Germinal center (tissue), 1 donor: Measurements from ENCODE around the gene MASP2.
"Not testable (repeated sequence)": the region's sequence is repeated elsewhere in the genome, so short reads cannot be mapped to it uniquely, and the experiment has no call there.

Experiments used
- DNase-seq: peaks from one replicate; pipeline ENCODE4 v3.0.0; 2012; ENCODE audit warnings: mixed read lengths, low spot score

Gene MASP2

DNA sequence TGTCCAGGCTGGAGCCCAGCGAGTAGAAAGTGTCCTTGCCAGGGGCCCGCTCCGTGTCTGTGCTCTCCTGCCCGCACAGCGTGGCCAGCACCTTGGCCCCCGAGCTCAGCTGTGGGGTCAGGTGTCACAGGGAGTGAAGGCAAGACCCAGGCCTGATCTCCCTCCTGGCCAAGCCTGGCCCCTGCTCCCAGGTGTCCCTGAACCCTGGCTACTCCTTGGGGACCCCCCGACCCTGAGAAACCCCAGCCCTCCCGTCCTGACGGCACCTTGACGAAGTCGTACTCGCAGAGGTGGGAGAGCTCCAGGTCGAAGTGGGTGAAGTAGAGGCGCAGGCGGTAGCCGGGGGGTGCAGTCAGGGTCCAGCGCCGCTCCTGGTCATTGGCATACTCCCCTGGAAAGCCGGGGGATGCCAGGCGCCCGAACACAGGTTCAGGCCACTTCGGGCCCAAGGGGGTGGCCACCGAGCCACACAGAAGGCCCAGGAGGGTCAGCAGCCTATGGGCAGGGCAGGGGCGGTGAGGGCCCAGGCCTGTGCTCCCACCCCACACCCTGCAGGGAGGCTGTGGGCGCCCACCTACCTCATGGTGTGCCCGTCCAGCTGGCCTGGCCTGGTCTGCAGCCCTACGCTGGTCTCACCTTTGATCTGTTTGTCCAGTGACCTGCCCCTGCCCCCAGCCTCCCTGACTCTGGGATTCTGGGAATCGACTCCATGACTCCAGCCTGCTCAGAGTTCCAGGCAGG, at the start of gene MASP2:
Gene MASP2 (minus strand): TSS at position 615 of the 741 bp plus-strand sequence. CDS start 32 bp downstream, at position 583.
- DNase-seq, result no peak

DNA sequence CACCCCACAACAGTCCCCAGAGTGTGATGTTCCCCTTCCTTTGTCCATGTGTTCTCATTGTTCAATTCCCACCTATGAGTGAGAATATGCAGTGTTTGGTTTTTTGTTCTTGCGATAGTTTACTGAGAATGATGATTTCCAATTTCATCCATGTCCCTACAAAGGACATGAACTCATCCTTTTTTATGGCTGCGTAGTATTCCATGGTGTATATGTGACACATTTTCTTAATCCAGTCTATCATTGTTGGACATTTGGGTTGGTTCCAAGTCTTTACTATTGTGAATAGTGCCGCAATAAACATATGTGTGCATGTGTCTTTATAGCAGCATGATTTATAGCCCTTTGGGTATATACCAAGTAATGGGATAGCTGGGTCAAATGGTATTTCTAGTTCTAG, 36.7 kb upstream of the MASP2 start:
- DNase-seq, result not testable (repeated sequence)

DNA sequence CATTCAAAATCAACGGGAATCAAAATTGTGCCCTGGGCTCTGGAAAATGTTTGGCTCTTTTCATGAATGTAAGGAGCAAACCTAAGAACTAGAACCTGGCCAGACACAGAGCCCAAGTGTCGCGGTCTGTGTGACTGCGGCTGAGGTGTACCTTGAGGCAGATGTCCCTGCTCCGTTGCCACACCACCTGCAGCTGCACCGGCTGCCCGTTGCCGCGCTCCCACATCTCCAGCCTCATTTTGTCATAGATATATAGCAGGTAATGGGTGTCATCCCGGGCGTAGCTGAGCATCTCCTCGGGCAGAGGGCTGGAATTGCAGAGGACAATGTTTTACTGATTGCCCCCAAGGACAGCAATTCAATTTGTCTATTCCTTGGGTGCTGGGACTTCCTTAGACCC, 33.9 kb upstream of the MASP2 start:
- DNase-seq, result no peak

DNA sequence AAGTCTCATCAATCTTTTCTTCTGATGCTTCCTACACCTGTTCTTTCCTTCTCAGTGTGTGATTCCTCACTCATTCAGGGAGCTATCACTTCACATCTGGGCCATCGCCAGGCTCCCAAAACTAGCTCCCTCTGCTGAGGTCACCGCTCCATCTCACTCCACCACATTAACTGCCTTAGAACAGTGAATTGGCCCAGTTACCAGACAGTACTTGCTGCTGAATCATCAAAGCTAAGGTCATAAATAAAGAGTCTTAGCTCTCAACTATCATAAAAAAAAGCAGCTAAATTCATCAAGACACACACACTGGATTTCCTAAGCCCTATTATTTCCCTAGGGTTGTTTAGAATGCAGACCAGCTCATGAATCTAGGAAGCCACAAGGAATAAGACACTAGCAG, 31.6 kb upstream of the MASP2 start:
- no peak for DNase-seq

DNA sequence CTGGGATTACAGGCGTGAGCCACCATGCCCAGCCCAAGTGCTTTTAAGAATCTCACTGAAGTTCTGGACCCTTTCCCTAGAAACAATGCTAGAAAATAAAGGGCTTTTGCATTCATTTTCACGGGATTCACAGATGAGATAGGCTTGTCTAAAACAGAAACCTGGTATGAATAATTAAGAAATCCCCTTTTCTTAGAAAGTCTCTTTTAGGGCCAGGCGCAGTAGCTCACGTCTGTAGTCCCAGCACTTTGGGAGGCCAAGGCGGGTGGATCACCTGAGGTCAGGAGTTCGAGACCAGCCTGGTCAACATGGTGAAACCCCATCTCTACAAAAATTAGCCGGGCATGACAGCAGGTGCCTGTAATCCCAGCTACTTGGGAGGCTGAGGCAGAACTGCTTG, 26.4 kb upstream of the MASP2 start:
- not testable (repeated sequence) for DNase-seq

DNA sequence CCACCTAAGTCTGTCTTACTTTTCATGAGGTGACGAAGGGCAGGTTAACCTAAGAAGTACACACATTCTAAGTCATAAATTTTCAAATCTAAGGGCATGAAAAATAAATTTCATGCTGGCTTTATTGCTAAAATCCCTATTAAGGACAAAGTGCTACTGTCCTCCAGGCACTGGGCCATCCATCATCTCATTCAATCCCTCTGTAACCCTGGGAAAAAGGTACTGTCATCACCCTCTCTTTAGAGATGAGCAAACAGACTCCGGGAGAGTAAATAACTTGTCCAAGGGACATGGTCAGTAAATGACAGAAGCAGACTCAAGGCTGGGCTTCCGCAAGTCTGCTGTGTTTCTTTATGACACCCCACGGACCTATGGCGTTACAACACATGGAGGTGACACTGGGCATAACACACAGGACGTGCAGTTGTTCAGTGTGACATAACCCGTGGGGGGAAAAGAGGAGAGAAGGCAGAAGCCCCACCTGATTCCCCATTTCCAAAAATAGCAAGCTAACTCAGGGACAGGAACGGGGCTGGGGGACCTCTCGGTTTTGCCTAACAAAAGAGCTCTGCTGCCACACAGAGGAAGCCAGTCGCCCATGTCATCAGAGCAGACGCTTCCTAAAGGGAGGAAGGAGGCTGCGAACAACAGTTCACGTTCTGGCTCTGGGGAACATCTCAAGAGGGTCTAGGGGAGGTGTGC, 25.3 kb upstream of the MASP2 start:
- no peak for DNase-seq

DNA sequence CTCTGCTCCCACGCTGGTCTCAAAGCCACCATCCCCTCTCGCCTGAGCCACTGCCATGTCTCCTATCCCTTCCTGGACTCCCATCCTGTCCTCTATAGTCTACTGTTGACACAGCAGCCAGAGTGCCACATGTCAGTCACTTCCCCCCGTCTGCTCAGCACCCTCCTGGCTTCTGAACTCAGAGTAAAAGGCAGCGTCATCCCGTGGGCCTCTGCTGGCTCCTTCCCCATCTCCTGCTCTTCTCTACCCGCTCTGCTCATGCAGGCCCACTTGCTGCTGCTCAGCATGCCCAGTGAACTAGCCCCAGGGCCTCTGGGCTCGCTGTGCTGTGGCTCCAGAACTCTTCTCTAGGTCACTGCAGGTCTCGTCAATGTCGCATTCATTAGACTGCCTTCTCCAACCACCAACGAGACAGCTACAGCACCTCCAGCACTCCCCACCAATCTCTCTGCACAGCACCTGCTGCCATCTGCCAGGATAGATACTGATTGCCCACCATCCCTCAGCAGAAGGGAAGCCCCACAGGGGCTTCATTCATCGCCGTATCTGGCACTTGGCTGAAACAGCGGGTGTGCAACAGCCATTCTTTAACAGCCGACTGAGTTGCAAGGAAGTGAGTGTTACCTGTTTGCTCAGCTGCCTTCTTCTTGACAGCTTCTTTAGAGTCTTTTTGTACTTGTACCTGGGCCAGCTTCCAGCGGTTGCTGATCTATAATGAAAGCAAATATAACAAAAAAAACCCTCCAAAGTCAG, 24.6 kb upstream of the MASP2 start:
- DNase-seq, result no peak

DNA sequence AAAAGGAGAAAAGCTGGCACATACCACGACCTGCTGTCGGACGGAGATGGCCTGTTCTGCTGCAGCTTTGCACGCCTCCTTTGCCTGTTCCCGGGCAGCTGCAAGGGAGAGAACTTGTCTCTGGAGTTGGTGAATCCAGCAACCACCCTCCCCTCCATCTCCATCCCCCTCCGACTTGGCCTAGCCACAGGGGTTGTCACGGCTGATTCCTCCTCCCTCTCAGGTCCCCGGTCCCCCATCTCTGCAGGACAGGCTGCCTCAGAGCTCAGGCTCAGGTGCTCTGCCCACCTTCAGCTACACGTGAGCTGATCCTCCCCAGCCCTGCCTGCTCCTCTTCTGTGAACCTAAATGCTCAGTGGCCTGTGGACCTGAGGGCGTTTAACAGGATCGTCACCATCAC, 23.8 kb upstream of the MASP2 start:
- no peak for DNase-seq

DNA sequence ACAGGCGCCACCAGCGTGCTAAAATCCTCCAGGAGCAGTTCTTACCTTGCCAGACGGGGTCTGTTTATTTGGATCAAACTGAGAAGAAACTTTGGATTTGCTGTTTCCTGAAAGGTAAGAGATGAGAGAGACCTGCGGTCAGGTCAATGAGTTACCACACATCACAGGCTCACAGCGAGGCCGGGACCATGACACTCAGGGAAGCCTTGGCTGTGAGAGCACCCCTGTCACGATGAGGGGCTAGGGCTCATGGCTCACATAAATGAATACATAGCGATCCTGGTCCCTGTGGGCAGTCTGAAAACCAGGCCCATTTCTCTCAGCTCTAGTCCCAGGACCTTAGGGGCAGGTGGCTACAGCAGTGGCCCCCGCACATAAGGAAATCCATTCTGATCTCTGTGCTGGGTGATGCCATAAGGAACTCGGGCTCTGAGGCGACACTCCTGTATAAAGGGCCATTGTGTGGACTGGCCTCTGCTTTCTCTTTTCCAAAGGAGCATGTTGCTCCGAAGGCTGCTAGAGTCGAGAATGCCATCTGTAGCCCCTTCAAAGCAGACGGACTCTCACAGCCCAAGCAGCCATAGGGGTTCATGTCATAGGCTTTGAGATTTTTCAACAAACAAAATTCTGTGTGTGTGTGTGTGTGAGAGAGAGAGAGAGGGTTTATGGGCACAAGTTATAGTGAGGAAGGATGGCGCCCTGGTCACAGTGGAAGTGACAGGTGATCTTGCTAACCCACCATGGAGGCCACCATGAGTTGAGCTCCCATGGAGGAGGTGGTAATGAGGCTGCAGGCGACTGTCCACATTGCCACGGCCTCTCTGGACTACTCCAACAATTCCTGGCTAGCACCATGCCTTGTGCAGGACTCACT, 21.8 kb upstream of the MASP2 start:
- no peak for DNase-seq

DNA sequence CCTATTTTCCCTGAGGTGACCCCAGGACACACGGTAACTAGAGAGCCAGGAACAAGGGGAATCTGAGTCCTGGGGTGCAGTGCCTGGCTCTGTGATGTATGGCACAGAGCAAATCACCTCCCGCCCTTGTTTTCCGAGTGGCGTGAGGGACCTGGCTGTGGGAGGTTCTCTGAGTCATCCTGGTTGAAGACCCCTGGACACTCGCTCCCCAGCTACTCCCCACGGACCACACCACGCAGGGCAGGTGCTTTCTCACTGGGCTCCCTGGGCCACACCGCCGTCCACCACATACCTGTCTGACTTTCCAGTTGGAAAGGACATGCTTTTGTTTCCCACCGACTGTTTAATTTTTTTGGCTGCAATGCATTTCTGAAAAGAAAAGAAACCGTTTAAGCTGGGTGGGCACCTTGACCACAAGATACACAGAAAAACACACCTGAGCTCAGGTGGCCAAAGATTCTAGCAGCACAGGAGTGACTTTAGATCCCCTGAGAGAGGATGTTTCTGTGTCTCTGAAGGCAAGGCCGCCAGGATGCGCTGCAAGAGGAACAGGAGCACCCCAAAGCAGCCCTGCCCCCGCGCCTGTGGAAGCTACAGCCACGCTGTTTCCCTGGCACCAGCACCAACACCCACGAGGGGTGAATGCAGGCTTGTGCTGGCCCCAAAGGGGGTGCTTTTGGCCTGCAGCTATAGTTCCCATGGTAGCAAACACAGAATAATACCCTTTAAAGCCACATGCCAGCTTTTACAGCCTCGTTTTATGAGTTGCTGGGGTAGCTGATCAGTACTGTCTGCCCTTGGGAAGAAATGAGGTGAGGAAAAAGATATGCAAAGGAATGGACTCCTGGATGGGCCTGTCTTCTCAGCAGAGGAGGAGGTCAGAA, 20.9 kb upstream of the MASP2 start:
- no peak for DNase-seq

DNA sequence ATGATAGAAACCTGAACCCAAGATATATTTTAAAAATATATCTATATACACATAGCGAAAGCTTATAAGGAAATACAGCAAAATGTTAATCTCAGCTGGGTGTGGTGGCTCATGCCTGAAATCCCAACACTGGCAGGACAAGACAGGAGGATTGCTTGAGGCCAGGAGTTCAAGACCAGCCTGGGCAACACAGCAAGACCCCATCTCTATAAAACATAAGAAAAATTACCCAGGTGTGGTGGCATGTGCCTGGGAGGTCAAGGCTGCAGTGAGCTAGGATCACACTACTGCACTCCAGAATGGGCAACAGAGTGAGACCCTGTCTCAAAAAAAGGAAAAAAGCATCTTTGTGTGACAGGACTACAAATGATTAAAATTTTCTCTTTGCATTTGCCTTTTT, 18.8 kb upstream of the MASP2 start:
- no peak for DNase-seq

DNA sequence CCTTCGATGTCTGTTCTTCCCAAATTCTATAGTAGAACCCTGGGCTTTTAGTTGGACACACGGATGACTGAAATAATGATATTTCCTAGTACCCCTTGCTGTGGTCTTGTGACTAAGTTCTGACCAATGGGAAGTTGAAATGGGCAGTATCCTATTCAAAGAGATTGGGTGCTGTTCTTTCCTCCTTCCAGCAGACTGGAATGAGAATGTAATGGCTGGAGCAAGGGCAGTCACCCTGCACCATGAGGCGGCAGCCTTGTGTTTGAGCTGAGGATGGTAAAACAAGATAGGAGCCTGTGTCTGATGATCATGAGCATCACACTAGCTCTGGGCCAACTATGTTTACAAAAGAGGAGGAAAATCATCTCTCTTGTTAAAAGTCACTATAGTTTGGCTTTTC, 17.9 kb upstream of the MASP2 start:
- DNase-seq, result no peak

DNA sequence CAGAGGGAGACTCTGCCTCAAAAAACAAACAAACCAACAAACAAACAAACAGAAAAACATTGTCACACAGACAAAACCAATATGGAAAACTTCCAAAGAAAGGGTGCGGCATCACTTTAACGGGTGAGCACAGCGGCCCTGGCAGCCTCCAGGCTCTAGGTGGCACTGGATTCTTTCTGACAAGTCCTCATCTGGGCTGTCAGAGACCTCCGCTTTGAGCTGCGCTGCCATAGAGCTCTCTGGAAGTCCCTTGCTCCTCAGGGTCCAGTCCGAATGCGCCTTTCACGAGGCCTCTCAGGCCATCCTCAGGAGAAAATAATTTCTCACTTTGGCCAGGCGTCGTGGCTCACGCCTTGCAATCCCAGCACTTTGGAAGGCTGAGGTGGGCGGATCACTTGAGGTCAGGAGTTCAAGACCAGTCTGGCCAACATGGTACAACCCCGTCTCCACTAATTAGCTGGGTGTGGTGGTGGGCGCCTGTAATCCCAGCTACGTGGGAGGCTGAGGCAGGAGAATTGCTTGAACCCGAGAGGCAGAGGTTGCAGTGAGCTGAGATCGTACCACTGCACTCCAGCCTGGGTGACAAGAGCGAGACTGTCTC, 17.0 kb upstream of the MASP2 start:
- not testable (repeated sequence) for DNase-seq

DNA sequence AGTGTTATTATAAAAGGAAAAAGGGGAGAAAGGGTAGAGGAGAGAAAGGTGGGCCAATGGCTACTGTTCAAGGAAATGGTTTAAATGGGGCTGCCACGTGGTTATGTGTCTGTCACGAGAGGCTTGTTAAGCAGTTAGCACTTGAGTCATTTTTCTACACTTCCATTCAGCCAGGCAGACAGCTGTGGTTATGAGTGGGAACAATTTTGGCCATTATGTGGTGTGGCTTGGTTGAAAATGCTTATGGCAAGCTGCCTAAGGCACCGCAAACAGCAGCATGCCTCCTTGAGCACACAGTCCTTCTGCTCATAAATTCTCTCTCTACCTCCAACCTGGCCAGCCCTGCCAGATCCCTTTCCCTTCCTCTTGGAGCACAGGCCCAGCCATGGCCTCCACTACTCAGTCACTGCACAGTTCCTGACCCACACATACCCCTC, 15.9 kb upstream of the MASP2 start:
- DNase-seq, result no peak

DNA sequence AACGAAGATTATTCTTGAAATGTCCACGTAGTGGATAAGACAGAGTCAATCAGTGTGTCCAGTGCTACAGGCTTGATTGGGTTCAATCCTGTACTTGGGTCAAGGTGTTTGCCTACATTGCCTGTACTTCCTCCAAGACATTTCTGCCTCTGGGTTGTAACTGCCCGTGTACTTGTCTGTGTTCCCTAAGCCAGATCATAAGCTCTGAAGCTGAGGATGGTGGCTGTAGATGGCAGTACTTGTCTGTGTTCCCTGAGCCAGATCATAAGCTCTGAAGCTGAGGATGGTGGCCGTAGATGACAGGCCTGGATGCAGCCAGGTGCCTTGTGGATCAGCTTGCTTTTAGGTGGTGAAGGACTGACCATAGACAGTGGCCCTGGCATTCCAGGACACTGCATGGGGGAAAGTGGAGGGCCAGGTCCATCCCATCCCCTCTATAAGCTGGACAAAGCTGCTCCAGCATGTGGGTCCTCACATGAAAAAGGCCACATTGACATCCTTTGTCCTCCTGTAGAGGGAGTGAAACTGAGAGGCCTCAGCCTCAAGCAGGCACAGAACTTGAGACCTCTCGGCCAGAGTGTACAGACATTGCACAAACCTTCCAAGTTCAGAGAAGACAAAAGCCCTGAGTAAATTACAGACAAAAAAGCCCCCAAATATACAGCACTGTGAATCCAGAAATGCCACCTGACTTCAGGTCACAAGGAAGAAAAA, 14.8 kb upstream of the MASP2 start:
- no peak for DNase-seq

DNA sequence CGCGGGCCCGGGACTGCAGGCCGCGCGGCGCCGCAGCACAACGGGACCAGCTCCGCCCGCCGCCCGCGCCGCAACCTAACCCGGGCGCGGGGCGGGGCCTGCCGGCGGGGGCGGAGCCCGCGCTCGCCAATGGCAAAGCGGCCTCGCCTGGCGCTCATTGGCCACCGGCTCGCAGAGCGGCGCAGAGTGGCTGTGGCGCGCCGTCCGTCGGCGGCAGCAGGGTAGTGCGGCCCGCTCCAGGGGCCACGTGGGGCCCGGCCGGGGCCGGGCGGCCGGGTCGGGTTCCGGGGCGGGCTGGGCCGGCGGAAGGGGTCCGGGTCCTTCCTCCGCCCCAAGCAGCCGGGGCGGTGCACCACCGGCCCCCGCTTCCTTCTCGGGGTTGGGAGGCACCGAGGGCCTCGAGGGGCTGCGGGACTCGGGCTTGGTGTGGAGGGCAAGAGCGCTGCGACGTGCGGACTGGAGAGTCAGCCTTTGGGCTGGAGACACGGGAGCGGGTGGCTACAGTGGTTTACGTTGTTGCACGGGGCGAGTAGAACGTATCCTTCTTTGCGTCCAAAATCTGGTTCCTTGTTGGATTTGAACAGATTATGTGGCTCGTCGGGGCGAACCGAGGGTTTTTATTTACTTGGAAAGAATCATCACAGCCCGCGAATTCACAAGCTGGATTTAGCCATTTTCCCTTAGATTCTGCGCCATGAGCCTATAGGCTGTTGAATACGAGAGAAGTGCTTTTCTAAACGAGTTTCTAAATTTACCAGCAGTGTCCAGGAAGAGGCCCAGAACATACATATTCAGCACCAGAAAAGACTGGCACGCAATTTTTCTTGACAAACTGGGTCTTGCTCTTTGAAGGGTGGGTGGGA, 13.2 kb upstream of the MASP2 start, which contains the start of gene SRM:
Gene SRM (minus strand): TSS at position 51 of the 863 bp plus-strand sequence. CDS start 75 bp downstream, outside the sequence.
- DNase-seq, result peak; percentile 98

DNA sequence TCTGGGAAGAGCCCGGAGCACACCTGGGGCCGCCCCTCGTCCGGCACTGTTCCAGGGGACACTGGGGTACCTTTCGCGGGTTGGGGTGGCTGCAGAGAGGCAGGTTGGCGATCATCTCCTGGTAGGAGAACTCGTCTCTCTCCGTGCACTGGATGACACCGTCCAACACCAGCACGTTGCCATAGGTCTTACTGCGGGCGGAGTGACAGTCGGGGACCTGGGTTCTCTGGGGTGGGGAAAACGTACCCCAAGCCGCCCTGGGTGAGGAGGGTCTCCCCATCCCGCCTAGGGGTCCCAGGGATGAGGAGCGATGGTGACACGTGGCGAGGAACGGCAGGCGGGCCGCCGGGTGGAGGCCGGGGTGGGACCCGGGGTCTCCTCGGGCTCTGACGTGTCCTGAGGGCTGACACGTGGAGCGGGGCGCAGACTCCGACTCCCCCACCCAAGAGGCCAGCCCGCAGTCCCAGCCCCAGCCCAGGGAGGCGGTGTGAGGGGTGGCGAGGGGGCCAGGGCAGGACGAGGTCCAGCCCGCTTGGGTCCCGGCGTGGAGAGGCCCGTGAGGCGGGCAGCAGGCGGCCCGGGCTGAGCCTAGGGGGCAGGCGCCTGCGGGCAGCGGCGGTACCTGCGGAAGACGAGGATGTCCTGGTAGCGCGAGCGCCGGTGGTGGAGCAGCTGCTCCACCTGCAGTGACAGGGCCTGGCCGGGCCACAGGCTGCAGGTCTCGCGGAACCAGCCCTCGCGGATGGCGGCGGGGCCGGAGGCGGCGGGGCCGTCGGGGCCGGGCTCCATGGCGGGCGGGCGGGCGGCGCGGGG, 12.3 kb upstream of the MASP2 start:
- no peak for DNase-seq
